ENCODE results near the gene CTNNA3.

Gene CTNNA3

DNA sequence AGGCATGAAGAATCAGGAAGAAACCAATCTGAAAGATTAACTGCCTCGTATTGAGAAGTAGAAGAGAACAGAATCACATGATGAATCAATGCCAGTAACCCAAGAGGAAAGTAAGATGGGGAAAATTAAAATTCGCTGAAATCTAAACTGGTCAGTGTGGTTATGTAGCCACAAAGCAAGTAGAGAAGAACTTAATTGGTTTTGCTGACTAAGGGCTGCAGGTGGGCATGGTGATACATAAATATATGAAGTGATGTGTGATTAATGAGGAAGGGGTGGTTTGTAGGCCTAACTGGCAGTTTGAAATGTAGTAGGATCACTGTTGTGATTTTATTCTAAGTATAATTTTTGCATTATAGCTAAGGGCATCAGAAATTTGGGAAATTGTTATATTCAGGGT, 853.6 kb downstream of the CTNNA3 start:
- Histone ChIP-seq H3K9me3 (ENCODE audit: control insufficient read depth, insufficient read depth, low read depth, low read length) (no peaks in the 10 kb centered on the region), H3K27ac (ENCODE audit: extremely low read depth, low read depth, low read length) (no peak overlapping the region), H3K36me3 (ENCODE audit: control insufficient read depth in 2 of 2, insufficient read depth in 1 of 2, low read length in 2 of 2) (no peaks in the 10 kb centered on the region), H3K4me3 (ENCODE audit: low read depth, low read length) (no peak overlapping the region), H3K4me1 (ENCODE audit: control insufficient read depth, insufficient read depth, low read length) (peaks cover 3% of the 10 kb centered on the region; the same call in 1 of the 2 replicates)
- ChIA-PET CTCF (no interaction called here), POLR2A (no interaction called here)
- no peak for TF ChIP-seq ZNF426 (tag by site-specific recombination; IDR thresholded peaks at IDR 0.05)

DNA sequence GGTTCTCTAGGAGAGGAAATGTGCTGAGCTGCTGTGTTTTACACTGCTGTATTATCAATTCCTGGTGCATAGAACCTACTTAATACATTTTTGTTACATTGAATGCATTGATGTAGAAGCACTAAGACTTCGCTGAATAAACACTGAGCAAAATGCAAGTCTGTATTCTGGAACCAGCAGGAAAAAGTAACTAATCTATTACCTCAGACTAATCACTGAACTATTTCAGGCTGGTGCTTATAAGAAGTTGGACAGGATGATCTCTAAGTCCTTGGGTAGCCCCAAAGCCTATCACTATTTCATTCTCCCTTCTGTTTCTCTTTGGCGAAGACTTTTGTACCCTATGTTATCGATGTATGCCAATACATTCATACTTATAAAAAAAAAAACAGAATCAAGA, 857.3 kb downstream of the CTNNA3 start:
- Histone ChIP-seq H3K36me3 (ENCODE audit: control insufficient read depth in 2 of 2, insufficient read depth in 1 of 2, low read length in 2 of 2) (no peaks in the 10 kb centered on the region), H3K4me3 (ENCODE audit: low read depth, low read length) (no peak overlapping the region), H3K9me3 (ENCODE audit: control insufficient read depth, insufficient read depth, low read depth, low read length) (no peaks in the 10 kb centered on the region), H3K27ac (ENCODE audit: extremely low read depth, low read depth, low read length) (no peak overlapping the region), H3K4me1 (ENCODE audit: control insufficient read depth, insufficient read depth, low read length) (peaks cover 7% of the 10 kb centered on the region)
- POLR2A ChIA-PET: no interaction called here
- CTCF ChIA-PET: interaction anchor here (0.5 kb wide), 1 partner anchor 9 kb away, joined by 4 read pairs; no protein-coding TSS in a partner anchor
- TF ChIP-seq ZNF514 (tag by site-specific recombination; IDR thresholded peaks at IDR 0.05) (no peak), ZNF677 (tag by site-specific recombination; IDR thresholded peaks at IDR 0.05) (no peak), ZNF768 (tag by site-specific recombination; IDR thresholded peaks at IDR 0.05) (no peak), ZBTB7A (tag by site-specific recombination; IDR thresholded peaks at IDR 0.05; ENCODE audit: low read depth) (no peak), MEIS1 (CRISPR knock-in tag; IDR thresholded peaks at IDR 0.05; ENCODE audit: borderline replicate concordance) (no peak), ZFHX2 (tag by site-specific recombination; conservative IDR thresholded peaks at IDR 0.05) (no peak), MZF1 (tag by site-specific recombination; IDR thresholded peaks at IDR 0.05; ENCODE audit: borderline replicate concordance) (no peak), ZNF184 (tag by site-specific recombination; IDR thresholded peaks at IDR 0.05) (no peak)
- TF ChIP-seq, protein P1, sequence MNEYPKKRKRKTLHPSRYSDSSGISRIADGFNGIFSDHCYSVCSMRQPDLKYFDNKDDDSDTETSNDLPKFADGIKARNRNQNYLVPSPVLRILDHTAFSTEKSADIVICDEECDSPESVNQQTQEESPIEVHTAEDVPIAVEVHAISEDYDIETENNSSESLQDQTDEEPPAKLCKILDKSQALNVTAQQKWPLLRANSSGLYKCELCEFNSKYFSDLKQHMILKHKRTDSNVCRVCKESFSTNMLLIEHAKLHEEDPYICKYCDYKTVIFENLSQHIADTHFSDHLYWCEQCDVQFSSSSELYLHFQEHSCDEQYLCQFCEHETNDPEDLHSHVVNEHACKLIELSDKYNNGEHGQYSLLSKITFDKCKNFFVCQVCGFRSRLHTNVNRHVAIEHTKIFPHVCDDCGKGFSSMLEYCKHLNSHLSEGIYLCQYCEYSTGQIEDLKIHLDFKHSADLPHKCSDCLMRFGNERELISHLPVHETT (tag by site-specific recombination; IDR thresholded peaks at IDR 0.05): no peak
- TF ChIP-seq, protein P2, sequence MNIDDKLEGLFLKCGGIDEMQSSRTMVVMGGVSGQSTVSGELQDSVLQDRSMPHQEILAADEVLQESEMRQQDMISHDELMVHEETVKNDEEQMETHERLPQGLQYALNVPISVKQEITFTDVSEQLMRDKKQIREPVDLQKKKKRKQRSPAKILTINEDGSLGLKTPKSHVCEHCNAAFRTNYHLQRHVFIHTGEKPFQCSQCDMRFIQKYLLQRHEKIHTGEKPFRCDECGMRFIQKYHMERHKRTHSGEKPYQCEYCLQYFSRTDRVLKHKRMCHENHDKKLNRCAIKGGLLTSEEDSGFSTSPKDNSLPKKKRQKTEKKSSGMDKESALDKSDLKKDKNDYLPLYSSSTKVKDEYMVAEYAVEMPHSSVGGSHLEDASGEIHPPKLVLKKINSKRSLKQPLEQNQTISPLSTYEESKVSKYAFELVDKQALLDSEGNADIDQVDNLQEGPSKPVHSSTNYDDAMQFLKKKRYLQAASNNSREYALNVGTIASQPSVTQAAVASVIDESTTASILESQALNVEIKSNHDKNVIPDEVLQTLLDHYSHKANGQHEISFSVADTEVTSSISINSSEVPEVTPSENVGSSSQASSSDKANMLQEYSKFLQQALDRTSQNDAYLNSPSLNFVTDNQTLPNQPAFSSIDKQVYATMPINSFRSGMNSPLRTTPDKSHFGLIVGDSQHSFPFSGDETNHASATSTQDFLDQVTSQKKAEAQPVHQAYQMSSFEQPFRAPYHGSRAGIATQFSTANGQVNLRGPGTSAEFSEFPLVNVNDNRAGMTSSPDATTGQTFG (tag by site-specific recombination; IDR thresholded peaks at IDR 0.05; ENCODE audit: borderline replicate concordance): no peak
- TF ChIP-seq, protein P3, sequence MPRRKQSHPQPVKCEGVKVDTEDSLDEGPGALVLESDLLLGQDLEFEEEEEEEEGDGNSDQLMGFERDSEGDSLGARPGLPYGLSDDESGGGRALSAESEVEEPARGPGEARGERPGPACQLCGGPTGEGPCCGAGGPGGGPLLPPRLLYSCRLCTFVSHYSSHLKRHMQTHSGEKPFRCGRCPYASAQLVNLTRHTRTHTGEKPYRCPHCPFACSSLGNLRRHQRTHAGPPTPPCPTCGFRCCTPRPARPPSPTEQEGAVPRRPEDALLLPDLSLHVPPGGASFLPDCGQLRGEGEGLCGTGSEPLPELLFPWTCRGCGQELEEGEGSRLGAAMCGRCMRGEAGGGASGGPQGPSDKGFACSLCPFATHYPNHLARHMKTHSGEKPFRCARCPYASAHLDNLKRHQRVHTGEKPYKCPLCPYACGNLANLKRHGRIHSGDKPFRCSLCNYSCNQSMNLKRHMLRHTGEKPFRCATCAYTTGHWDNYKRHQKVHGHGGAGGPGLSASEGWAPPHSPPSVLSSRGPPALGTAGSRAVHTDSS (tag by site-specific recombination; IDR thresholded peaks at IDR 0.05): no peak

DNA sequence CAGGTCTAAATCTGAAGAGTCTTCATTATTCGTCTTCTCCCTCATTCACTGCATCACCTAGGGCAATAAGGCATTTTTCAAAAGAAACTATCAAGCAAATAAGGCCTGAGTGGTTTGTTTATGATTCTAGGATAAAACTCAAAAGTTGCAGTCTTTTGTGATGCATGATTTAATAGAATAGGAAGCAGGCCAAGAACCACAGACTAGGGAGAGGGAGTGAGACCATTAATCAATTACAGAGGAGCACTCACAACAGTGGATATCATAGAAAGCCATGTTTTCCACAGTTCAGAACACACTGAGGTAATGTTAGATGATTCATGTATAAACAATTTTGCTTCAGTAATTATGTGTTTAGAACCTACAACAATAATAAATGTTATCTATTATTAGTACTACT, 858.0 kb downstream of the CTNNA3 start:
- ChIA-PET POLR2A (no interaction called here), CTCF (no interaction called here)
- Histone ChIP-seq H3K27ac (ENCODE audit: extremely low read depth, low read depth, low read length) (no peak overlapping the region), H3K4me1 (ENCODE audit: control insufficient read depth, insufficient read depth, low read length) (peaks cover 7% of the 10 kb centered on the region), H3K36me3 (ENCODE audit: control insufficient read depth in 2 of 2, insufficient read depth in 1 of 2, low read length in 2 of 2) (no peaks in the 10 kb centered on the region), H3K4me3 (ENCODE audit: low read depth, low read length) (no peak overlapping the region), H3K9me3 (ENCODE audit: control insufficient read depth, insufficient read depth, low read depth, low read length) (no peaks in the 10 kb centered on the region)
- no peak for TF ChIP-seq ZFHX2 (tag by site-specific recombination; conservative IDR thresholded peaks at IDR 0.05)
- no peak for TF ChIP-seq MYNN (tag by site-specific recombination; IDR thresholded peaks at IDR 0.05; ENCODE audit: borderline replicate concordance)
- TF ChIP-seq ZNF19 (tag by site-specific recombination; IDR thresholded peaks at IDR 0.05; ENCODE audit: low read depth): no peak
- TF ChIP-seq, protein P4, sequence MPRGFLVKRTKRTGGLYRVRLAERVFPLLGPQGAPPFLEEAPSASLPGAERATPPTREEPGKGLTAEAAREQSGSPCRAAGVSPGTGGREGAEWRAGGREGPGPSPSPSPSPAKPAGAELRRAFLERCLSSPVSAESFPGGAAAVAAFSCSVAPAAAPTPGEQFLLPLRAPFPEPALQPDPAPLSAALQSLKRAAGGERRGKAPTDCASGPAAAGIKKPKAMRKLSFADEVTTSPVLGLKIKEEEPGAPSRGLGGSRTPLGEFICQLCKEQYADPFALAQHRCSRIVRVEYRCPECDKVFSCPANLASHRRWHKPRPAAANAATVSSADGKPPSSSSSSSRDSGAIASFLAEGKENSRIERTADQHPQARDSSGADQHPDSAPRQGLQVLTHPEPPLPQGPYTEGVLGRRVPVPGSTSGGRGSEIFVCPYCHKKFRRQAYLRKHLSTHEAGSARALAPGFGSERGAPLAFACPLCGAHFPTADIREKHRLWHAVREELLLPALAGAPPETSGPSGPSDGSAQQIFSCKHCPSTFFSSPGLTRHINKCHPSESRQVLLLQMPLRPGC (tag by site-specific recombination; IDR thresholded peaks at IDR 0.05): no peak
- TF ChIP-seq, protein P5, sequence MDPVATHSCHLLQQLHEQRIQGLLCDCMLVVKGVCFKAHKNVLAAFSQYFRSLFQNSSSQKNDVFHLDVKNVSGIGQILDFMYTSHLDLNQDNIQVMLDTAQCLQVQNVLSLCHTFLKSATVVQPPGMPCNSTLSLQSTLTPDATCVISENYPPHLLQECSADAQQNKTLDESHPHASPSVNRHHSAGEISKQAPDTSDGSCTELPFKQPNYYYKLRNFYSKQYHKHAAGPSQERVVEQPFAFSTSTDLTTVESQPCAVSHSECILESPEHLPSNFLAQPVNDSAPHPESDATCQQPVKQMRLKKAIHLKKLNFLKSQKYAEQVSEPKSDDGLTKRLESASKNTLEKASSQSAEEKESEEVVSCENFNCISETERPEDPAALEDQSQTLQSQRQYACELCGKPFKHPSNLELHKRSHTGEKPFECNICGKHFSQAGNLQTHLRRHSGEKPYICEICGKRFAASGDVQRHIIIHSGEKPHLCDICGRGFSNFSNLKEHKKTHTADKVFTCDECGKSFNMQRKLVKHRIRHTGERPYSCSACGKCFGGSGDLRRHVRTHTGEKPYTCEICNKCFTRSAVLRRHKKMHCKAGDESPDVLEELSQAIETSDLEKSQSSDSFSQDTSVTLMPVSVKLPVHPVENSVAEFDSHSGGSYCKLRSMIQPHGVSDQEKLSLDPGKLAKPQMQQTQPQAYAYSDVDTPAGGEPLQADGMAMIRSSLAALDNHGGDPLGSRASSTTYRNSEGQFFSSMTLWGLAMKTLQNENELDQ (tag by site-specific recombination; IDR thresholded peaks at IDR 0.05; ENCODE audit: low read depth): no peak
- no peak for TF ChIP-seq ZNF791 (tag by site-specific recombination; IDR thresholded peaks at IDR 0.05)
- TF ChIP-seq GLI4 (tag by site-specific recombination; IDR thresholded peaks at IDR 0.05): no peak
- TF ChIP-seq, protein P6, sequence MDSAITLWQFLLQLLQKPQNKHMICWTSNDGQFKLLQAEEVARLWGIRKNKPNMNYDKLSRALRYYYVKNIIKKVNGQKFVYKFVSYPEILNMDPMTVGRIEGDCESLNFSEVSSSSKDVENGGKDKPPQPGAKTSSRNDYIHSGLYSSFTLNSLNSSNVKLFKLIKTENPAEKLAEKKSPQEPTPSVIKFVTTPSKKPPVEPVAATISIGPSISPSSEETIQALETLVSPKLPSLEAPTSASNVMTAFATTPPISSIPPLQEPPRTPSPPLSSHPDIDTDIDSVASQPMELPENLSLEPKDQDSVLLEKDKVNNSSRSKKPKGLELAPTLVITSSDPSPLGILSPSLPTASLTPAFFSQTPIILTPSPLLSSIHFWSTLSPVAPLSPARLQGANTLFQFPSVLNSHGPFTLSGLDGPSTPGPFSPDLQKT (IDR thresholded peaks at IDR 0.05; ENCODE audit: borderline replicate concordance, low read depth, low read length): no peak
